NT2/D1 (cell line): ENCODE measurements around the gene PCED1B.

Experiments
- SUZ12 ChIP-seq: IDR thresholded peaks from 2 replicates; pipeline ENCODE4 v1.6.1; 2011; ENCODE audit not compliant: insufficient read length, insufficient read depth; ENCODE audit errors: extremely low read depth
- YY1 ChIP-seq: IDR thresholded peaks from 2 replicates; pipeline ENCODE4 v1.6.1; 2011; ENCODE audit not compliant: insufficient read length, insufficient read depth
- ZNF274 ChIP-seq: IDR thresholded peaks from 2 replicates; pipeline ENCODE4 v1.6.1; 2011; ENCODE audit warnings: mild to moderate bottlenecking, low read depth, low read length

GRCh38 chr12:47107926-47108325, 28.5 kb downstream of the PCED1B start:
- TF ChIP-seq ZNF274 (no peak), YY1 (no peak), SUZ12 (no peak)
